GM21529 (cell line): ENCODE measurements around the gene PPARGC1A.

Experiments
- ATAC-seq: cut with Tn5 transposase; IDR thresholded peaks from one replicate; pipeline ENCODE4 v1.9.1; 2021; ENCODE audit not compliant: unreplicated experiment

Gene PPARGC1A

GRCh38 chr4:23889814-23890341, at the start of gene PPARGC1A:
Gene PPARGC1A, minus strand, starts transcription at chr4:23890047. Its CDS starts 90 bp downstream, at chr4:23889957.
- ATAC-seq: no peak

DNA sequence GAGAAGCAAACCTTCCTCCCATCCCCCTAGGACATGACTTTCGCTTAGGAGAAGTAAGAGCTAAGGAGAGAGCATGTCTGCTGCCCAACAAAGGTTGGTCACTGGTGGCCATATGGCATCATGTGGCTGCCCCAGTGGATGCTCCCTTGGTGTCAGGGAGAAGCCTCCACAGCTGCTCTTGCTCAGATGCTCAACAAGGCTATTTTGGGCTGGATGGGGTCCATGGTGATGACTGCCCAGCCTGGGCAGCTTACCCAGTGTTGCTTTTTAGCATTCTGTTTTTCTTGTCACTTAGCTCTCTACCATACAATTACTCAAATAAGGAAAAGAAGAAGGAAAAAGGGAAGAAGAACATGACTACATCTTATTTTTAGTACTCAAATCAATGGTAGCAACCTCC, 48.9 kb upstream of the PPARGC1A start:
- ATAC-seq: no peak

DNA sequence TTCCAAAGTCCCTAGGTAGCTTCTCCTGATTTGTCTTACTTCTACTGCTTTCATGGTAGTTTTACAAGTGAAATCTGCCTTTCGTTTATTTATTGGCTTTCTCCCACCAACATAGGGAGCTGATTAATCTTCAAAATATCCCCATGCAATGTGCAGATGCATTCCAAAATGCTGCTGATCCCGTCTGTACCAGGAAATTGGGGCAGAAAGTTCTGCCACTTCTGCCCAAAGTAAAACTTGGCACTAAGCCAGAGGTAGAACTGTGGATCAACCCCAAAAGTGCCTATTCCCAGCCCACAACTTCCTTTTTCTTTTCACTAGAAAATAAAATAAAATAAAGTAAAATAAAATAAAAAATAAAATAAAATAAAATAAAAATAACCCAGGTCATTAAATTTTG, 47.3 kb upstream of the PPARGC1A start:
- ATAC-seq: no peak

- no peak for ATAC-seq
Observed at GRCh38 chr4:23934915-23935314, 45.1 kb upstream of the PPARGC1A start.

GRCh38 chr4:23934223-23934622, 44.4 kb upstream of the PPARGC1A start:
- no peak for ATAC-seq

- no peak for ATAC-seq
Observed at GRCh38 chr4:23932901-23933308, 43.1 kb upstream of the PPARGC1A start.

DNA sequence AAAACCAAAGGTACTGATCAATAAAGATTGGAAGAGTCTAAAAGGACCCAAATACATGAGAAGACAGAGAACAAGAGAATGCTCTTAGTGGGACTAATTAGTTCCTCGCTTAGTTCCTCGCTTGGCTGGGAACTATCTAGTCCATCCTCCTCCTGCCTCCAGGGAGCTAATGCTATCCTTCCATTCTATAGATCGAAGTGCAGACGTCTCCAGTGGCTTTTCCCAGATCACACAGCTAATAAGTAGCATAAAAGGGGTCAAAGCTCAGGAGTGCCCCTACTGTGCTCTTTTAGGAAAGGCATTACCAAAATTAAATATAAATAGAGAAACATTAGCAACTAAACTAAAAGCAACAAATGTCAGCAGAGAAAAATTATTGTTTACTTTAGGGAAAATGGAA, 42.3 kb upstream of the PPARGC1A start:
- no peak for ATAC-seq

GRCh38 chr4:23931489-23931830, 41.6 kb upstream of the PPARGC1A start:
- ATAC-seq: no peak

- ATAC-seq: no peak
Observed at GRCh38 chr4:23930750-23931488, 41.1 kb upstream of the PPARGC1A start.

- no peak for ATAC-seq
Observed at GRCh38 chr4:23929248-23929647, 39.4 kb upstream of the PPARGC1A start.

GRCh38 chr4:23924556-23924955, 34.7 kb upstream of the PPARGC1A start:
- ATAC-seq: no peak

GRCh38 chr4:23923840-23924239, 34.0 kb upstream of the PPARGC1A start:
- ATAC-seq: no peak

DNA sequence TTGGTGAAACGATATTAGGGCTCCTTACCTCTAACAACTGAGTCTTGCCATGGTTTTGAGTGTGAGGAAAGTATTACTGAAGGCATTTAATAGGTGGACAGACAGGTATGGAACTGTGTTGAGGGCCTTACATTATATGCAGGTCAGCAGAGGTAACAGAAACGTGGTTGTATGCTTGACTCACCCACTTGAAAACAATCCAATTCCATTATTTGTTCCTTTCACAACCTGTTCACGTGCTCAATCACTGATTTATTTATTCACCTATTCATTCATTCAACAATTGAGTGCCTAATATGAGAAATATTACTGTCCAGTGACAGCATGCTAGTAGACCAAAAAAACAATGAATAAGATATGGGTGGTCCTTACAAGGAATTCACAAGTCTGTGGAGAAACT, 33.3 kb upstream of the PPARGC1A start:
- ATAC-seq: no peak

- no peak for ATAC-seq
Observed at GRCh38 chr4:23922541-23923111, 32.8 kb upstream of the PPARGC1A start.

DNA sequence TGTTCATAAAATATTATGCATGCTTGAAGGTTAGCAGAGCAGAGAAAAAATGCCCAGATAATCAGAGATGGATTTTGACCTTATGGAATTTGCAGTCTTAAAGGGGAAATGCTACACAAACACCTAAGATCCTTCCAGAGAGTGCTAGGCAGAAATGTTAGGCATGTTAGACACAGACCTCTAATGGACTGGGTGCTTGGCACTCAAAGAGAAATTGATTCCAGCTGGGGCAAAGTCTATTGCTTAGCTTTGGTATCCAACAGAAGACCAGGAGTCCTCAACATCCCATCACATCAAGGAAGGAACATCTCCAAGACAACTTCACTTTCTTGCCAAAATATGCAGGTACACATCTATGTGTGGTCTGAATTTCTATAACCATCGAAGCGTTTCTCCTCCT, 32.2 kb upstream of the PPARGC1A start:
- no peak for ATAC-seq

GRCh38 chr4:23921447-23921845, 31.6 kb upstream of the PPARGC1A start:
- no peak for ATAC-seq

DNA sequence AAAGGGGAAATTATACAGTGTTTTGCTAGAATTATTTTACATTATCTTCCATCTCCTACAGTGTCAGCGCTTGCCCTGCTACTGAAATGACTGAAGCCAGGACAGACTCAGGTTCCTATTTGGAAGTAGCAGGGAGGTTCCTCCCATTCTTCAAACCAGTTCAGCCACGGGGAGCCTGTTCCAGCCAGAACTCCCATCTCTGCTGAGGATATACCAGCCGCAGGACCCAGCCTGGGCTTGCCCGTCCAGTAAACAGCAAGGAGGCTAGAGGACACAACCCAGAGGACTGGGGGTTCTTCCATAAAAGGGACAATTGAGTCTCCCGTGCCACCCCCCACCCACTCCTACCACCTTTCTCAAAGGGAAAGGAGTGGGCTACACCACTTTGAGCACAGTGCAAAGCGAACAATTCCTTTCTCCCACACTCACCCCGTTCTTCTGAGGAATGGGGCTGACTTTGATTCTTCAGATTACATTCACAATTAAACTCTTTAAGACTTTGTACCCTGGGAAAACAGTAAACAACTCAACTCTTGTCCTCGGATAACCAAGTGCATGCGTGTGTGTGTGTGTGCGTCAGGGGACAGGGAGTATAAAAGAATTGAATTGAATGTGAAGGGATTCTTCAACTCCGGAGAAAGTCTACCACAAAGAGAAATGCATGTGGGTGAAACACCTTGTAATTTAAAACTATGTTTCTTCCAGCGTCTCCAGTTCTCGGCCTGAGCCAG, 31.0 kb upstream of the PPARGC1A start:
- no peak for ATAC-seq

DNA sequence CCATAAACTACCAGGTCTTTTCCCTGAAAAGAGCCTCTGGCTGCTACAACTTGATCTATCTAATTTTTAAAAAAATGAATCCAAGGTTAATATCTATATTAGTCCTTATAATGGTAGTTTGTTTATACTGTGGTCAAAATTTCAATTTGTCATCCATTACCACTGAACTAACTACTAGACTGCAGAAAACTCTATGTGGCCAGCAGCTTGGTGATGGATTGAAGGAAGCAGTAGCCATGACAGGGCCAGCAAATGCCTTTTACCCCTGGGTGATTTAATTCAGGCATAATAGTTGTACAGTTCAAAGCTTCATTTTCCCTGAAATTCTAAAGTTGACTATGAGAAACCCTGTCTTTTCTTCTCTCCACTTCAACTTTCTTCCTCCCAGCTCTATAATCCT, 30.4 kb upstream of the PPARGC1A start:
- ATAC-seq: no peak

GRCh38 chr4:23916282-23916681, 26.4 kb upstream of the PPARGC1A start:
- no peak for ATAC-seq

DNA sequence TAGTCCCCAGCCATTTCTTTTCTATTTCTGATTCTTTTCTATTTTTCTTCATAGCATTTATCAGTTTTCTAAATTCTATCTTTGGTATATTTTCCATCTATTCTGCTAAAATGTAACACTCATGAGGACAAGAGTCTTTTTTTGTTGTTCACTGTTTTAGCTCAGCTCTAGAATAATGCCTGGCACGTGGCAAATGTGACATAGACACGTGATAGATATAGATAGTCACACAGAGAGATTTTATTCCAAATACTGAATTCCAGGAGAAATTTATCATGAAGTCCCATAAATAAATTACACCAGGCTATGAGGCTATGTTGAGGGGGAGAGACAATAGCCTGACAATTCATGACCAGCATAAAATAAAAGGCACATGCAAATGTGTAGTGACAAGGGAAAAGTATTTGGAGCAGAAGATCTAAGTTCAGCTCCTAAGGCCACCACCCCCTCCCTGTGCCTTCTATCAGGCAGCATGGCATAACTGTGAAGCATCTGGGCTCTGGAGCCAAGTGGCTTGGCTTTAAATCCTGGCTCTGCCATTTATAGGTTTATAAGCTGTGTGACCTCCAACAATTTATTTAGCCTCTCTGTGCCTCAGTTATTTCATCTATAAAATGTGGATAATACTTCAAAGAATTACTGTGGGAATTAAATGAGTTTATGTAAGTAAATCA, 25.7 kb upstream of the PPARGC1A start:
- ATAC-seq: no peak

- ATAC-seq: peak; percentile 63
Observed at GRCh38 chr4:23911675-23912455, 22.0 kb upstream of the PPARGC1A start.
